ENCODE results near the gene GTF2H3.

- TF ChIP-seq, protein P1, sequence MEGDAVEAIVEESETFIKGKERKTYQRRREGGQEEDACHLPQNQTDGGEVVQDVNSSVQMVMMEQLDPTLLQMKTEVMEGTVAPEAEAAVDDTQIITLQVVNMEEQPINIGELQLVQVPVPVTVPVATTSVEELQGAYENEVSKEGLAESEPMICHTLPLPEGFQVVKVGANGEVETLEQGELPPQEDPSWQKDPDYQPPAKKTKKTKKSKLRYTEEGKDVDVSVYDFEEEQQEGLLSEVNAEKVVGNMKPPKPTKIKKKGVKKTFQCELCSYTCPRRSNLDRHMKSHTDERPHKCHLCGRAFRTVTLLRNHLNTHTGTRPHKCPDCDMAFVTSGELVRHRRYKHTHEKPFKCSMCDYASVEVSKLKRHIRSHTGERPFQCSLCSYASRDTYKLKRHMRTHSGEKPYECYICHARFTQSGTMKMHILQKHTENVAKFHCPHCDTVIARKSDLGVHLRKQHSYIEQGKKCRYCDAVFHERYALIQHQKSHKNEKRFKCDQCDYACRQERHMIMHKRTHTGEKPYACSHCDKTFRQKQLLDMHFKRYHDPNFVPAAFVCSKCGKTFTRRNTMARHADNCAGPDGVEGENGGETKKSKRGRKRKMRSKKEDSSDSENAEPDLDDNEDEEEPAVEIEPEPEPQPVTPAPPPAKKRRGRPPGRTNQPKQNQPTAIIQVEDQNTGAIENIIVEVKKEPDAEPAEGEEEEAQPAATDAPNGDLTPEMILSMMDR (IDR thresholded peaks at IDR 0.05): no peak
- no peak for TF ChIP-seq POLR2AphosphoS5 (IDR thresholded peaks at IDR 0.05)
Observed at GRCh38 chr12:123696207-123696606, 62.6 kb downstream of the GTF2H3 start.
